Liver (tissue), 3 donors: ENCODE measurements around the gene CCDC92B.

Experiments
- CTCF ChIP-seq: fragments of 150-350 bp; IDR thresholded peaks from 2 replicates; pipeline ENCODE4 v1.5.1; 2017; ENCODE audit warnings: improper control_type of control experiment, low read depth, low read length; ENCODE audit not compliant: missing input control
- NR2F2 ChIP-seq: IDR thresholded peaks from 2 replicates; pipeline ENCODE4 v1.6.1; 2016; ENCODE audit warnings: antibody characterized with exemption
- donor health status: healthy.
- donor health status: healthy.

- TF ChIP-seq NR2F2 (no peak), CTCF (no peak)
Observed at GRCh38 chr17:2736956-2737355, 12.5 kb downstream of the CCDC92B start.
